ENCODE measurements around the gene LRBA.
"Not testable (repeated sequence)": the region's sequence is repeated elsewhere in the genome, so short reads cannot be mapped to it uniquely, and the experiment has no call there.

Gene LRBA

GRCh38 chr4:151014521-151015458 is at the start of gene LRBA:
TSS of gene LRBA (minus strand) at chr4:151015284. CDS start at chr4:151014642, 642 bp downstream.
- peak; percentile 76 for DNase-seq (ENCODE audit: low spot score)

- DNase-seq (ENCODE audit: low spot score): not testable (repeated sequence)
Measured at GRCh38 chr4:151063143-151063542, 48.1 kb upstream of the LRBA start.

GRCh38 chr4:151055539-151055938 is 40.5 kb upstream of the LRBA start:
- DNase-seq (ENCODE audit: low spot score): no peak

GRCh38 chr4:151052785-151053184 is 37.7 kb upstream of the LRBA start:
- DNase-seq (ENCODE audit: low spot score): no peak

- DNase-seq (ENCODE audit: low spot score): no peak
Measured at GRCh38 chr4:151049430-151049884, 34.4 kb upstream of the LRBA start.

GRCh38 chr4:151048913-151049312 is 33.8 kb upstream of the LRBA start:
- DNase-seq (ENCODE audit: low spot score): no peak

GRCh38 chr4:151046609-151047008 is 31.5 kb upstream of the LRBA start:
- no peak for DNase-seq (ENCODE audit: low spot score)

- no peak for DNase-seq (ENCODE audit: low spot score)
Measured at GRCh38 chr4:151045907-151046306, 30.8 kb upstream of the LRBA start.

- DNase-seq (ENCODE audit: low spot score): no peak
Measured at GRCh38 chr4:151043803-151044515, 28.9 kb upstream of the LRBA start.

- no peak for DNase-seq (ENCODE audit: low spot score)
Measured at GRCh38 chr4:151039733-151040132, 24.6 kb upstream of the LRBA start.

- DNase-seq (ENCODE audit: low spot score): no peak
Measured at GRCh38 chr4:151038452-151039157, 23.5 kb upstream of the LRBA start.

GRCh38 chr4:151035911-151036310 is 20.8 kb upstream of the LRBA start:
- no peak for DNase-seq (ENCODE audit: low spot score)

GRCh38 chr4:151035328-151035727 is 20.2 kb upstream of the LRBA start:
- no peak for DNase-seq (ENCODE audit: low spot score)

GRCh38 chr4:151034829-151035228 is 19.7 kb upstream of the LRBA start:
- no peak for DNase-seq (ENCODE audit: low spot score)

GRCh38 chr4:151031831-151032605 is 16.9 kb upstream of the LRBA start:
- peak; percentile 23 for DNase-seq (ENCODE audit: low spot score)

GRCh38 chr4:151029537-151029936 is 14.5 kb upstream of the LRBA start:
- DNase-seq (ENCODE audit: low spot score): peak; percentile 9

- not testable (repeated sequence) for DNase-seq (ENCODE audit: low spot score)
Measured at GRCh38 chr4:151029006-151029405, 13.9 kb upstream of the LRBA start.

GRCh38 chr4:151025759-151026158 is 10.7 kb upstream of the LRBA start:
- no peak for DNase-seq (ENCODE audit: low spot score)

GRCh38 chr4:151022586-151022985 is 7.5 kb upstream of the LRBA start:
- no peak for DNase-seq (ENCODE audit: low spot score)

GRCh38 chr4:151021637-151022334 is 6.7 kb upstream of the LRBA start:
- no peak for DNase-seq (ENCODE audit: low spot score)
